GM23338 (cell line): Measurements from ENCODE around the gene ABCA5.

Experiments used
- JUNB ChIP-seq: IDR thresholded peaks from one replicate; pipeline ENCODE4 v1.6.1; 2016; ENCODE audit warnings: antibody characterized with exemption; ENCODE audit not compliant: unreplicated experiment
- STAT1 ChIP-seq: IDR thresholded peaks from one replicate; pipeline ENCODE4 v1.6.1; 2016; ENCODE audit warnings: antibody characterized with exemption; ENCODE audit not compliant: unreplicated experiment
- ZNF114 ChIP-seq: fragments of 250-450 bp; sonication (Bioruptor Pico); IDR thresholded peaks from 2 replicates; pipeline ENCODE4 v1.5.0; 2020; ENCODE audit warnings: mild to moderate bottlenecking, moderate library complexity

DNA sequence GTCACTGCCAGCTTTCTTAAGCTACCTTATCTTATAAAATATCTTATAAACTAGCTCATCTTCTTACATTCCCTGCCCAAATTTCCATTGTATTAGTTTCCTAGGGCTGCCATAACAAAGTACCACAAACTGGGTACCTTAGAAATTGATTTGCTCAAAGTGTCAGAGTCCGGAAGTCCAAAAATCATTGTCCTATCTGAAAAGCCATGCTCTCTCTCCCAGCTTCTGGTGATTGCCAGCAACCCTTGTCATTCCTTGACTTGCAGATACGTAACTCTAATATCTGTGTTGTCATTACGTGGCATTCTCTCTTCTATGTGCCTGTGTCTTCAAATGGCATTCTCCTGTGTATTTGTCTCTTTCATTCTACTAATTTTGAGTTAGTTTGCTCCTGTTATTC is 96.0 kb downstream of the ABCA5 start:
- TF ChIP-seq JUNB (no peak), ZNF114 (CRISPR knock-in tag) (no peak), STAT1 (no peak)
